ENCODE results near the gene ARMH1.

The ARMH1 gene

DNA sequence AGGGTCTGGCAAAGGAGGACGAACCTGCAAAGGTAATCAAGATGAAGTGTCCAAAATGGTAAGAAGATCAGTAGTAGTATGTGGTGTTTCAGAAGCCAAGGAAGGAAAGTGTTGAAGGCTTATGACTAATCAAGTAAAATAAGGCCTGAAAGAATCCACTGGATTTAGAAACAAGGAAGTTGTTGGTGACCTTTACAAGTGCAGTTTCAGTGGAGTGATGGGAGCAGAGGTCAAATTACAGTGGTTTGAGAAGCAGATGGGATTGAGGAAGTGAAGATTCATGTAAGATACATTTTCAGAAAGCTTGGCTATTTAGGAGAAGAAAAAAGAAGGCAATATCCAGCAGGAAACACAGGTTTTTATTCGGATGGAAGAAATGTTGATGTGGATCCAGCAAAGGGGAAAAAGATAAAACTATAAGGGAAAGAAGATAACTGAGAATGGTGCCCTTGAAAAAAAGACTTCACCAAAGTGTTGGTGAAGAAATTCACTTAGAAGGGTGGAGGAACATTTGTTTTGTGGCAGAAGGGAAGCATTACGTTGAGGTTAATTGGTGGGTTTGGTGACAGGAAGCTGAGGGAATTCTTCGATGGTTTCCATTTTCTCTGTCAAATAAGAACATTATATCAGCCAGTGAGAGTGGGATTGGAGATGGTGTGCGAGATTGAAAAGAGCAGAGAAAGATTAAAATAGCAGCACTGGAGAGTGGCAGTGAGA lies 2.1 kb downstream of the ARMH1 start:
- H3K9me3 ChIP-seq (ENCODE audit: control extremely low read depth in 1 of 5, control insufficient read depth in 4 of 5, insufficient read depth in 2 of 5, low read depth in 1 of 5, low read length in 4 of 5): no peaks in the 10 kb centered on the region
- peak overlapping the region in 2 of 7 experiments; percentile 10 to 18 for H3K4me3 ChIP-seq (ENCODE audit: control insufficient read depth in 1 of 7, extremely low read depth in 1 of 7, insufficient read depth in 4 of 7, low read depth in 2 of 7, low read length in 6 of 7)
- no peaks in the 10 kb centered on the region for H3K27me3 ChIP-seq (replicated peaks in 2 of 5; ENCODE audit: control insufficient read depth in 4 of 5, insufficient read depth in 5 of 5, low read length in 4 of 5)
- H3K4me1 ChIP-seq (ENCODE audit: control extremely low read depth in 1 of 4, control insufficient read depth in 4 of 4, insufficient read depth in 4 of 4, low read length in 3 of 4): peaks cover 22 to 61% (median 44%) of the 10 kb centered on the region in 4 experiments
- 88% methylated on average over 2 of the region's 5 CpGs for WGBS (ENCODE audit: insufficient coverage)
- no peaks in the 10 kb centered on the region for H3K36me3 ChIP-seq (ENCODE audit: control insufficient read depth in 4 of 4, insufficient read depth in 4 of 4, low read length in 3 of 4)
- POLR2A ChIA-PET: interaction anchor here (0.6 to 0.7 kb wide), 2 partner anchors 12 to 54 kb away, joined by 3 read pairs; partner anchors contain the start of gene RNU5D-1
- CTCF ChIA-PET: interaction anchor here (0.7 to 5.2 kb wide), 6 partner anchors 8 to 41 kb away, joined by 3 to 21 read pairs (median 4); no protein-coding TSS in a partner anchor
- peak in 2 of 3 donors; percentile 49 to 57 for DNase-seq
- H3K27ac ChIP-seq (ENCODE audit: insufficient read depth in 1 of 2, low read depth in 1 of 2, low read length in 2 of 2, poor library complexity in 1 of 2, severe bottlenecking in 2 of 2): no peak overlapping the region

DNA sequence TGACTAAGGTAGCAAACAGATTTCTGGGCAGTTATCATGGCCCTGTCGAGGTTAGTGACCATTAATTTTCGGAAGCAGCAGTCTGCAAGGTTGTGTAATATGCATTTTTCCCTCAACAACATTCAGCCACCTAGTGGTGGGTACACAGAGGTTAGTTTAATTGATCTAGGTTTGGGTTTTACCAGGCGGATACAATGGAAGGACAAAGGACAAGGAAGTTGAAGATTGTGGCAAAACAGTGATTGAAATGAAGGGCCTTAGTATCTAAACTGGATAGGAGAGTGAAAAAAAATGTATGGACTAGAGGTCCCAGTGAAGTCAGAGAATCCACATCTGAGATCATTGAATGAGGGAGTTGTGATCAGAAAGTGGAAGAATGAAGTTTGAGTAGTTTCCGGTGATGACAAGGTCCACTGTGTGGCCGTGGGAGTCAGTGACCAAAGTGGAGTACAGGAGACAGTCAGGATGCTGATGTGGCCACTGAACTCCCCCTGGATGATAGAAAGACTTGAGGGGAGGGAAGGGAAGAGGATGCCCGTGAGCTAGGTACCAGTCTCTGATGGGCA lies 2.8 kb downstream of the ARMH1 start:
- H3K4me1 ChIP-seq (ENCODE audit: control extremely low read depth in 1 of 4, control insufficient read depth in 4 of 4, insufficient read depth in 4 of 4, low read length in 3 of 4): peaks cover 16 to 55% (median 38%) of the 10 kb centered on the region in 4 experiments
- peak; percentile 48 to 74 (median 69) for DNase-seq
- WGBS (ENCODE audit: insufficient coverage): 84% methylated on average over 5 of the region's 6 CpGs
- no peaks in the 10 kb centered on the region for H3K9me3 ChIP-seq (ENCODE audit: control extremely low read depth in 1 of 5, control insufficient read depth in 4 of 5, insufficient read depth in 2 of 5, low read depth in 1 of 5, low read length in 4 of 5)
- POLR2A ChIA-PET: interaction anchor here (0.6 kb wide), 1 partner anchor 54 kb away, joined by 3 read pairs; the partner anchor contains the start of gene RNU5D-1
- no peak overlapping the region for H3K27ac ChIP-seq (ENCODE audit: insufficient read depth in 1 of 2, low read depth in 1 of 2, low read length in 2 of 2, poor library complexity in 1 of 2, severe bottlenecking in 2 of 2)
- H3K27me3 ChIP-seq (replicated peaks in 2 of 5; ENCODE audit: control insufficient read depth in 4 of 5, insufficient read depth in 5 of 5, low read length in 4 of 5): no peaks in the 10 kb centered on the region
- H3K4me3 ChIP-seq (ENCODE audit: control insufficient read depth in 1 of 7, extremely low read depth in 1 of 7, insufficient read depth in 4 of 7, low read depth in 2 of 7, low read length in 6 of 7): peak overlapping the region in 1 of 7 experiments; percentile 8
- no peaks in the 10 kb centered on the region for H3K36me3 ChIP-seq (ENCODE audit: control insufficient read depth in 4 of 4, insufficient read depth in 4 of 4, low read length in 3 of 4)
- CTCF ChIA-PET: interaction anchor here (0.9 to 5.2 kb wide), 5 partner anchors 22 to 41 kb away, joined by 3 to 21 read pairs (median 4); no protein-coding TSS in a partner anchor

DNA sequence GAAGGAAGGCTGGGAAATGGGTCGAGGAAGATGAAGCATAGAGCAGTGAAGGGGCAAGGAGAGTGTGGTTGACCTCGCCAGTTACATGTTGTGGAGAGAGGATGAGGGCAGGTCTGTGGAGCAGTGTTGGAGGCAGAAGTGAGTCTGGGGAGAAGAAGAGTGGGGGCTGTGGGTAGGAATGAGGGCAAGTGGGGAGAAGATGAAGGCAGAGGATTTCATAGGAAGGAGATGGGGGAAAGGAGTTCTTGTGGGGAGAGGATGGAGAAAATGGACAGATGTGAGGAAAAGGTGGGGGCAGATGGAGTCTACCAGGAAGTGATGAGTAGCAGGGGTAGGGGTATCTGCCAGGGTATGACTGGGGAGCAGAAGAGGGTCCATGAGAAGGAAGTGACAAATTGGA lies 3.6 kb downstream of the ARMH1 start:
- Histone ChIP-seq H3K27me3 (replicated peaks in 2 of 5; ENCODE audit: control insufficient read depth in 4 of 5, insufficient read depth in 5 of 5, low read length in 4 of 5) (no peaks in the 10 kb centered on the region), H3K27ac (ENCODE audit: insufficient read depth in 1 of 2, low read depth in 1 of 2, low read length in 2 of 2, poor library complexity in 1 of 2, severe bottlenecking in 2 of 2) (no peak overlapping the region), H3K9me3 (ENCODE audit: control extremely low read depth in 1 of 5, control insufficient read depth in 4 of 5, insufficient read depth in 2 of 5, low read depth in 1 of 5, low read length in 4 of 5) (no peaks in the 10 kb centered on the region), H3K4me3 (ENCODE audit: control insufficient read depth in 1 of 7, extremely low read depth in 1 of 7, insufficient read depth in 4 of 7, low read depth in 2 of 7, low read length in 6 of 7) (no peak overlapping the region), H3K4me1 (ENCODE audit: control extremely low read depth in 1 of 4, control insufficient read depth in 4 of 4, insufficient read depth in 4 of 4, low read length in 3 of 4) (peaks cover 10 to 46% (median 29%) of the 10 kb centered on the region in 4 experiments), H3K36me3 (ENCODE audit: control insufficient read depth in 4 of 4, insufficient read depth in 4 of 4, low read length in 3 of 4) (no peaks in the 10 kb centered on the region)
- POLR2A ChIA-PET: no interaction called here
- 92% methylated on average over 2 of the region's 2 CpGs for WGBS (ENCODE audit: insufficient coverage)
- no peak for DNase-seq
- CTCF ChIA-PET: interaction anchor here (0.9 to 5.2 kb wide), 3 partner anchors 23 to 31 kb away, joined by 3 to 21 read pairs (median 4); no protein-coding TSS in a partner anchor

DNA sequence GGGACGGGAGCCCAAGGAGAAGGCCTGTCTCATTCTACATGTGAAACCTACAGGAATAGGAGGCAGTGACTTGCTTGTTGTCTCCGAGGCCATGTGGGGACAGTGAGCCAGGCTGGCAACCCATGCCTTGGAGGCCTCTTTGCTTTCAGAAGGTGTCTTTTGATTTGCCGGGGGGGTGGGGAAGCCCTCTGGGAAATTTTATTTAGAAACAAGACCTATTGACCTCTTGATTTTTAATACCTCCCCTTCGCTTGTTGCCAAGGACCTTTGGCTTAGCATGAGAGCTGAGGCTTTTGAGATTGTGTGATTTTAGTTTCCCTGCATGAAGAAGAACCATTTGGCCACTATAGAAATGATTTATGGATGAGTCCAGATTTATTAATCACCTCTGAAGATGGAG lies 4.1 kb downstream of the ARMH1 start:
- POLR2A ChIA-PET: no interaction called here
- CTCF ChIA-PET: no interaction called here
- 86% methylated on average over 1 of the region's 4 CpGs for WGBS (ENCODE audit: insufficient coverage)
- Histone ChIP-seq H3K9me3 (ENCODE audit: control extremely low read depth in 1 of 5, control insufficient read depth in 4 of 5, insufficient read depth in 2 of 5, low read depth in 1 of 5, low read length in 4 of 5) (no peaks in the 10 kb centered on the region), H3K4me1 (ENCODE audit: control extremely low read depth in 1 of 4, control insufficient read depth in 4 of 4, insufficient read depth in 4 of 4, low read length in 3 of 4) (peaks cover 4 to 46% (median 24%) of the 10 kb centered on the region in 4 experiments), H3K4me3 (ENCODE audit: control insufficient read depth in 1 of 7, extremely low read depth in 1 of 7, insufficient read depth in 4 of 7, low read depth in 2 of 7, low read length in 6 of 7) (no peak overlapping the region), H3K27ac (ENCODE audit: insufficient read depth in 1 of 2, low read depth in 1 of 2, low read length in 2 of 2, poor library complexity in 1 of 2, severe bottlenecking in 2 of 2) (no peak overlapping the region), H3K27me3 (replicated peaks in 2 of 5; ENCODE audit: control insufficient read depth in 4 of 5, insufficient read depth in 5 of 5, low read length in 4 of 5) (no peaks in the 10 kb centered on the region), H3K36me3 (ENCODE audit: control insufficient read depth in 4 of 4, insufficient read depth in 4 of 4, low read length in 3 of 4) (no peaks in the 10 kb centered on the region)
- no peak for DNase-seq

DNA sequence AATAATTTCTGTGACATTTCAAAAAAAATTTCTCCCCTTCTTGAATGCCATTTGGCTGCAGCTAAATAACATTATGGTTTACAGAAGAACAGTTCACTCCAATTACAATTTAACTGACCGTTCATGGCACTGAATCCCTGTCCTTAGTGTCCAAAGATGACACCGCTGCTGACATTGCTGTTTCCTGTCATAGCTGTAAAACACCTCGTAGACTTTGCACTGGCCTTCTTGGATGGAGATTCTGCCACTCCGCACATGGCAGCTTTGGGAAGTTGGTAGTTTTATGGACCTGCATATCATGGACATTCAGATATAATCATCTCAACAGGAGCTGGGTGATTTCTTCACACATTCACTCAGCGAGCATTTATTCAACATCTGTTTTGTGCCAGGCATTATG lies 5.0 kb downstream of the ARMH1 start:
- Histone ChIP-seq H3K4me1 (ENCODE audit: control extremely low read depth in 1 of 4, control insufficient read depth in 4 of 4, insufficient read depth in 4 of 4, low read length in 3 of 4) (peaks cover 11 to 52% (median 29%) of the 10 kb centered on the region in 4 experiments), H3K36me3 (ENCODE audit: control insufficient read depth in 4 of 4, insufficient read depth in 4 of 4, low read length in 3 of 4) (no peaks in the 10 kb centered on the region), H3K27me3 (replicated peaks in 2 of 5; ENCODE audit: control insufficient read depth in 4 of 5, insufficient read depth in 5 of 5, low read length in 4 of 5) (no peaks in the 10 kb centered on the region), H3K27ac (ENCODE audit: insufficient read depth in 1 of 2, low read depth in 1 of 2, low read length in 2 of 2, poor library complexity in 1 of 2, severe bottlenecking in 2 of 2) (no peak overlapping the region), H3K9me3 (ENCODE audit: control extremely low read depth in 1 of 5, control insufficient read depth in 4 of 5, insufficient read depth in 2 of 5, low read depth in 1 of 5, low read length in 4 of 5) (no peaks in the 10 kb centered on the region), H3K4me3 (ENCODE audit: control insufficient read depth in 1 of 7, extremely low read depth in 1 of 7, insufficient read depth in 4 of 7, low read depth in 2 of 7, low read length in 6 of 7) (no peak overlapping the region)
- DNase-seq: no peak
- WGBS (ENCODE audit: insufficient coverage): 90% methylated on average over 4 of the region's 5 CpGs
- ChIA-PET POLR2A (no interaction called here), CTCF (interaction anchor here (0.8 to 1.5 kb wide), 2 partner anchors 27 to 302 kb away, joined by 3 read pairs; no protein-coding TSS in a partner anchor)

DNA sequence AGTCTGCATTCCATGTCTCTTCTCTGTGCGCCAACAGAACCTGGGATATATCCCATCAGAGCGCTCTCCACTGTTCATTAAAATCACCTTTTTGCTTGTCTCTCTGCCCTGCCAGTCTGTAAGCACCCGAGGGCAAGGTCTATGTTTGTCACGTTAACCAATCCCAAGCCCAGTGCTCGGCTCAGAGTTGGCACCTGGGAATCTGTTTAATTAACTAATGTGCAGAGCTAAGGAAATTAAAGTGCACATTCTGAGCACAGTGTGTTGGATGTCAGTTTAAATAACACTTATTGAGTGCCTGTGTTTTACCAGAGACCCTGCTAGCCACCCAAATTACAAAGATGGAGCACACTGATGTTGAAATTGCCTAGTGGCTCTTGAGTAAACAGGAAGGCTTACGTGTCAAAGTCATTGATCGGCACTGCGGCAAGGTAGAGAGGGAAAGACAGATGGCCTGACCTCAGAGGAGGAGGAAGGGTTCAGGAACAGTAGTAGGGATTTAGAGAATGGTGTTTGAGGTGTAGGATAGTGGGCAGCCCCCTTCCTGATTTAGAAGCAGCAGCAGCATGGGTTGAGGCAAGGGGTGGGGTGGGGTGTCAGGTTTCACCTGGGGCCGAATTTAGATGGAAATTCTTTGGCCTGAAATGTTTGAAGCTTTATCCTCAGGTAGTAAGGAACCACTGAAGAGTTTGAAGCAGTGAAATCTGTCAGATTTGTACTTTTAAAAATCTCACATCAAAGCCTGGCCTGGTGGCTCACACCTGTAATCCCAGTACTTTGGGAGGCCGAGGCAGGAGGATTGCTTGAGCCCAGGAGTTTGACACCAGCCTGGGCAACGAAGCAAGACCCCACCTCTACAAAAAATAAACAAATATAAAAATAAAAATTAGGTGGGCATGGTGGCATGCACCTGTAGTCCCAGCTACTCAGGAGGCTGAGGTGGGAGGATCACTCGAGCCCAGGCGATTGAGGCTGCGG lies 7.7 kb downstream of the ARMH1 start:
- no peak for DNase-seq
- WGBS (ENCODE audit: insufficient coverage): 90% methylated on average over 9 of the region's 14 CpGs
- H3K9me3 ChIP-seq (ENCODE audit: control extremely low read depth in 1 of 5, control insufficient read depth in 4 of 5, insufficient read depth in 2 of 5, low read depth in 1 of 5, low read length in 4 of 5): no peaks in the 10 kb centered on the region
- ChIA-PET CTCF (interaction anchor here (1.2 to 2.3 kb wide), 3 partner anchors 11 to 24 kb away, joined by 3 to 5 read pairs (median 4); no protein-coding TSS in a partner anchor), POLR2A (interaction anchor here (0.6 kb wide), 1 partner anchor 12 kb away, joined by 4 read pairs; no protein-coding TSS in a partner anchor)
- no peak overlapping the region for H3K27ac ChIP-seq (ENCODE audit: insufficient read depth in 1 of 2, low read depth in 1 of 2, low read length in 2 of 2, poor library complexity in 1 of 2, severe bottlenecking in 2 of 2)
- H3K36me3 ChIP-seq (ENCODE audit: control insufficient read depth in 4 of 4, insufficient read depth in 4 of 4, low read length in 3 of 4): no peaks in the 10 kb centered on the region
- peaks cover 10 to 35% (median 19%) of the 10 kb centered on the region in 4 experiments for H3K4me1 ChIP-seq (ENCODE audit: control extremely low read depth in 1 of 4, control insufficient read depth in 4 of 4, insufficient read depth in 4 of 4, low read length in 3 of 4)
- no peak overlapping the region for H3K4me3 ChIP-seq (ENCODE audit: control insufficient read depth in 1 of 7, extremely low read depth in 1 of 7, insufficient read depth in 4 of 7, low read depth in 2 of 7, low read length in 6 of 7)
- no peaks in the 10 kb centered on the region for H3K27me3 ChIP-seq (replicated peaks in 2 of 5; ENCODE audit: control insufficient read depth in 4 of 5, insufficient read depth in 5 of 5, low read length in 4 of 5)

Measured in common myeloid progenitor, CD34-positive (primary cell).